Endothelial cell (in vitro differentiated cells): ENCODE data around the gene BCL2L15. TPM values are rescaled to one million over a fixed set of nuclear protein-coding genes. Genes with fewer than 3 reads are reported as not detected.

ENCODE experiments used
- DNase-seq: peaks from one replicate; pipeline ENCODE4 v3.0.0; 2021; ENCODE audit warnings: low spot score
- H3K27ac Mint-ChIP-seq: one replicate; pipeline ENCODE4 v1.8.0; 2021; ENCODE audit warnings: mixed read lengths, inconsistent platforms; ENCODE audit not compliant: unreplicated experiment
- H3K27me3 Mint-ChIP-seq: one replicate; pipeline ENCODE4 v1.8.0; 2021; ENCODE audit warnings: mild to moderate bottlenecking, moderate library complexity, mixed read lengths, inconsistent platforms; ENCODE audit not compliant: unreplicated experiment
- H3K36me3 Mint-ChIP-seq: one replicate; pipeline ENCODE4 v1.8.0; 2021; ENCODE audit warnings: mild to moderate bottlenecking, low read depth, mixed read lengths, inconsistent platforms; ENCODE audit not compliant: unreplicated experiment
- H3K4me1 Mint-ChIP-seq: one replicate; pipeline ENCODE4 v1.8.0; 2021; ENCODE audit warnings: mild to moderate bottlenecking, mixed read lengths, inconsistent platforms; ENCODE audit not compliant: unreplicated experiment
- H3K4me3 Mint-ChIP-seq: one replicate; pipeline ENCODE4 v1.8.0; 2021; ENCODE audit warnings: mild to moderate bottlenecking, mixed read lengths, inconsistent platforms; ENCODE audit not compliant: unreplicated experiment
- H3K9me3 Mint-ChIP-seq: one replicate; pipeline ENCODE4 v1.8.0; 2021; ENCODE audit warnings: mixed read lengths, inconsistent platforms; ENCODE audit not compliant: unreplicated experiment
- CTCF ChIP-seq: fragments of 200-600 bp; sonication (generic); IDR thresholded peaks from one replicate; pipeline ENCODE4 v1.5.0; 2021; ENCODE audit warnings: antibody characterized with exemption; ENCODE audit not compliant: unreplicated experiment
- total RNA-seq: library from RNA; stranded (reverse); fragmentation: NEBNext Ultra II Directional; extraction: Animal tissue kit (Norgen Biotek cat#: 25700); gene quantifications from one replicate; pipeline ENCODE4 v1.2.1, GENCODE V29; 2021; ENCODE audit not compliant: unreplicated experiment

The BCL2L15 gene
- total RNA-seq, 1 donor from 2014 or later, result 0.49 TPM

- Mint-ChIP-seq H3K4me1 (peaks cover 14% of the 10 kb centered on the region), H3K36me3 (no peaks in the 10 kb centered on the region), H3K27me3 (no peaks in the 10 kb centered on the region), H3K9me3 (no peaks in the 10 kb centered on the region), H3K4me3 (no peak overlapping the region), H3K27ac (no peak overlapping the region)
- DNase-seq, result no peak
- no peak for TF ChIP-seq CTCF
These were observed 5.7 kb downstream of the BCL2L15 start for GRCh38 chr1:113881661-113882060.

GRCh38 chr1:113879739-113880038 lies 7.7 kb downstream of the BCL2L15 start:
- H3K4me1 Mint-ChIP-seq, result peaks cover 14% of the 10 kb centered on the region
- DNase-seq, result no peak
- no peak overlapping the region for H3K27ac Mint-ChIP-seq
- no peak overlapping the region for H3K4me3 Mint-ChIP-seq
- H3K9me3 Mint-ChIP-seq, result no peaks in the 10 kb centered on the region
- no peaks in the 10 kb centered on the region for H3K36me3 Mint-ChIP-seq
- no peak for TF ChIP-seq CTCF
- H3K27me3 Mint-ChIP-seq, result no peaks in the 10 kb centered on the region

GRCh38 chr1:113876176-113876575 lies 11.2 kb downstream of the BCL2L15 start:
- TF ChIP-seq CTCF, result no peak
- H3K9me3 Mint-ChIP-seq, result no peaks in the 10 kb centered on the region
- H3K4me3 Mint-ChIP-seq, result no peak overlapping the region
- peaks cover 11% of the 10 kb centered on the region for H3K4me1 Mint-ChIP-seq
- no peak overlapping the region for H3K27ac Mint-ChIP-seq
- H3K27me3 Mint-ChIP-seq, result no peaks in the 10 kb centered on the region
- no peak for DNase-seq
- H3K36me3 Mint-ChIP-seq, result no peaks in the 10 kb centered on the region

- no peak for TF ChIP-seq CTCF
- DNase-seq, result no peak
- Mint-ChIP-seq H3K4me1 (peaks cover 6% of the 10 kb centered on the region), H3K27me3 (no peaks in the 10 kb centered on the region), H3K9me3 (no peaks in the 10 kb centered on the region), H3K27ac (no peak overlapping the region), H3K36me3 (no peaks in the 10 kb centered on the region), H3K4me3 (no peak overlapping the region)
These were observed 11.7 kb downstream of the BCL2L15 start for GRCh38 chr1:113875714-113876113.

- no peaks in the 10 kb centered on the region for H3K27me3 Mint-ChIP-seq
- no peaks in the 10 kb centered on the region for H3K4me1 Mint-ChIP-seq
- H3K4me3 Mint-ChIP-seq, result no peak overlapping the region
- no peaks in the 10 kb centered on the region for H3K36me3 Mint-ChIP-seq
- DNase-seq, result no peak
- no peak for TF ChIP-seq CTCF
- no peak overlapping the region for H3K27ac Mint-ChIP-seq
- H3K9me3 Mint-ChIP-seq, result no peaks in the 10 kb centered on the region
These were observed 13.1 kb downstream of the BCL2L15 start for GRCh38 chr1:113874012-113874879.
